Osteocyte (in vitro differentiated cells): ENCODE data around the gene PFKFB2. TPM values are rescaled to one million over a fixed set of nuclear protein-coding genes. Genes with fewer than 3 reads are reported as not detected.

Source experiments
- DNase-seq: peaks from one replicate; pipeline ENCODE4 v3.0.0; 2021; ENCODE audit warnings: mixed read lengths; ENCODE audit not compliant: unreplicated experiment; ENCODE audit errors: extremely low spot score
- H3K27ac Mint-ChIP-seq: one replicate; pipeline ENCODE4 v1.8.0; 2021; ENCODE audit warnings: mild to moderate bottlenecking, mixed read lengths; ENCODE audit not compliant: unreplicated experiment
- H3K27me3 Mint-ChIP-seq: one replicate; pipeline ENCODE4 v1.8.0; 2021; ENCODE audit warnings: mixed read lengths; ENCODE audit not compliant: unreplicated experiment
- H3K36me3 Mint-ChIP-seq: one replicate; pipeline ENCODE4 v1.8.0; 2021; ENCODE audit warnings: mixed read lengths; ENCODE audit not compliant: unreplicated experiment
- H3K4me1 Mint-ChIP-seq: one replicate; pipeline ENCODE4 v1.8.0; 2021; ENCODE audit warnings: mixed read lengths; ENCODE audit not compliant: unreplicated experiment
- H3K4me3 Mint-ChIP-seq: one replicate; pipeline ENCODE4 v1.8.0; 2021; ENCODE audit warnings: mild to moderate bottlenecking, moderate library complexity, mixed read lengths; ENCODE audit not compliant: unreplicated experiment
- H3K9me3 Mint-ChIP-seq: one replicate; pipeline ENCODE4 v1.8.0; 2021; ENCODE audit warnings: mixed read lengths; ENCODE audit not compliant: unreplicated experiment
- CTCF ChIP-seq: fragments of 200-600 bp; sonication (generic); IDR thresholded peaks from 2 replicates; pipeline ENCODE4 v1.5.0; 2021; ENCODE audit warnings: antibody characterized with exemption, mild to moderate bottlenecking, moderate library complexity
- total RNA-seq: library from RNA; stranded (reverse); gene quantifications from 2 replicates; pipeline ENCODE4 v1.2.1, GENCODE V29; 2021

The PFKFB2 gene
- total RNA-seq, 1 donor from 2014 or later = 15.8 TPM

GRCh38 chr1:207022996-207023679 is 29.9 kb upstream of the PFKFB2 start:
- Mint-ChIP-seq H3K4me1 (peaks cover 19% of the 10 kb centered on the region), H3K27ac (no peak overlapping the region), H3K9me3 (no peaks in the 10 kb centered on the region), H3K4me3 (no peak overlapping the region), H3K27me3 (no peaks in the 10 kb centered on the region), H3K36me3 (no peaks in the 10 kb centered on the region)
- no peak for TF ChIP-seq CTCF
- DNase-seq = no peak

DNA sequence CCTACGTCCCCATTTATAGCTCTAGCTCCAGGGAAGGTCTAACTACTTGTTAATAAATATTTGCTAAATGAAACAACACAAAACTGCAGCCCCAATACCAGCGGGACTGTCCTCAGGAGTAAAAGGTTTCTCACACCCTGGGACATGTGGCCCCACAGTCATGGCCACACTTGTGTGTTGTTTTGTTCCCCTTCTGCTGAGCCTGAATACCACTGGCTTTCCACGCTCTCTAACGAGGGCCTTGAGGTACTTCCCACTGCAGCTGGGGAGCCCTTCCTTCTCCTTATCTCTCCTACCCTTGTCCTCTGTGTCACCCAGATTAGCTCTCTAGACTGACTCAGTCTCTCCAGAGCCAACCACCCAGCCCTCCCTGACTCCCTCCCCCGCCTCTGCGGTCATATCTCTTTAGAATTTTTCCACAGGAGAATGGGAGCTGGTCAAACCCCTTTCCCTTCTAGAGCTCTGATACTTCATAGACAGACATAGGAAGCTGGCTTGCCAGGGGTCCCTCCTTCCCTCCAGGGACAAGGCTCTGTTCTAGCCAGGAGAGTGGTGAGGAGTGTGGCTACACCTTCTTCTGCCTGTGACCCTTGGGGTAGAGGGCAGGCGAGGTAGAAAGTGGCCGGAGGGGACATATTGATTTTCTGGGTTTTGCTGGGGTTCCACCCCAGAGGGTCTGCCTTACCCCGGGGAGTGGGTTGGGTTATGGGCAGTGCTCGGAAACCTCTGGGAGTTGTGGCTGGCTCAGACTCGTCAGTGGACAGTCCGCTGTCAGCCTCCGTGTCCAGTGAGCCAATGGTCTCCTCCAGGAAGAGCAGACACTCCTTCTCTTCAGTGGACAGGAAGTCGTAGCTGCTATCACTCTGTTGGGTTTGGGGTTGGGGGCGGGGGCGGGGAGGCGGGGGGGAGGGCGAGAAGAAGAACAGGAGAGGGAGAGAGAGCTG is 28.6 kb upstream of the PFKFB2 start:
- Mint-ChIP-seq H3K27me3 (peaks cover 4% of the 10 kb centered on the region), H3K9me3 (no peaks in the 10 kb centered on the region), H3K4me3 (no peak overlapping the region), H3K27ac (peak overlapping the region; percentile 73), H3K4me1 (peaks cover 19% of the 10 kb centered on the region), H3K36me3 (no peaks in the 10 kb centered on the region)
- no peak for DNase-seq
- TF ChIP-seq CTCF = no peak

DNA sequence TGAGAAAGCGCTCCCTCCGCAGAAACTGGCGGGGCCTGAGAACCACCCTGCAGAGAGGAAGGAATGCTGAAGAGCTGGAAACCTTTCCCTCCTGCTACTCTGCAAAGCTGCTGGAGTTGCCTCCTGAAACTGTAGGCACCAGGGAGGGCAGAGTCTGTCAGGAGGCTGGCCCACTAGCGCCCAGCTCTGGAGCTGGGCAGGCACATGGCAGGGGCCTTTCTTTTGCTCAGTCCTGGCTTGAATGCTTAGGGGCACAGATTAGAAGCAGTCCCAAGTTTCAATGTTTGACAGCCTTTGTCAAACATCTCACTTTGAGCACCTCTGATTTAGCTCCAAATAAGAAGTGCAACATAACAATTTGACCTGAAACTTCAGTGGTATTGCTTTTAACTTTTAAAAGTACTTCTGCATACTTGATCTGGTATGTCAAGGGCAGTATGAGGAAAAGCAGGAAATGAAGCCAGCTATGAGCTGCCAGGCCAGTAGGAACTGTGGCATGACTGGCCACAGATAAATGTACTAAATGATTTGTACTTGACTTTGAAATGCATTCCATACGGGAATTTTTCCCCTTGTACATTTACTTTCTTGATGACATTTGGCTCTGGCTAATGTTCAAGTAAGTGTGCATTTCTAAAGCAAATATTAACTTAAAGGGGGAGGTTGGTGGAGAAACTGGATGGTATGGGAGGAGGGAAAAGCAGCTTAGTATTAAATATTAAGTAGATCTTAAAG is 27.8 kb upstream of the PFKFB2 start:
- H3K36me3 Mint-ChIP-seq = no peaks in the 10 kb centered on the region
- H3K9me3 Mint-ChIP-seq = no peaks in the 10 kb centered on the region
- TF ChIP-seq CTCF = no peak
- peak overlapping the region; percentile 45 for H3K27ac Mint-ChIP-seq
- no peak for DNase-seq
- no peak overlapping the region for H3K4me3 Mint-ChIP-seq
- peaks cover 11% of the 10 kb centered on the region for H3K27me3 Mint-ChIP-seq
- peaks cover 19% of the 10 kb centered on the region for H3K4me1 Mint-ChIP-seq

DNA sequence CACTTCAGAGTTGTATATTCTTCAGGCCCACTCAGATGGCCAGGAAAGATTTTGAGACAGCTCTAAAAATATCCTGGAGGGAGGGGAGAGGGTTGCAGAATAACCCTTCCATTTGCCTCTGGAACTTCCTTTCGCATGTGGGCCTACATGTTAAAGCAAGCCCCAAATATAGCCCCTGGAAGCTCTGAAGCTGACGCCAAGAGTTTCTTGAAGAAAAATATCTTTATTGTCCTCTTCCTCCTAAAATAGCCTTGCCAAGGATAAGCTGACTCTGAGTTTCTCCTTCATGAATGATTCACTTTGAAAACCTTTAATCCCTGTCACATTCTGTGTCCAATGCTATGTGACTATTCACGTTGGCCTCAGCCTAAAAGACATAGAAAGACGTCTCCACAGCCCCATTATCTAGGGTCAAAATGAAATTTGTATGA is 27.0 kb upstream of the PFKFB2 start:
- H3K27ac Mint-ChIP-seq = no peak overlapping the region
- no peak for DNase-seq
- no peaks in the 10 kb centered on the region for H3K36me3 Mint-ChIP-seq
- H3K4me1 Mint-ChIP-seq = peaks cover 19% of the 10 kb centered on the region
- TF ChIP-seq CTCF = no peak
- H3K4me3 Mint-ChIP-seq = no peak overlapping the region
- H3K27me3 Mint-ChIP-seq = peaks cover 19% of the 10 kb centered on the region
- no peaks in the 10 kb centered on the region for H3K9me3 Mint-ChIP-seq
